ENCODE data around the gene CDHR3. TPM values are rescaled to one million over a fixed set of nuclear protein-coding genes. Genes with fewer than 3 reads are reported as not detected.

Gene CDHR3
- total RNA-seq, 2 experiments from 2014 or later = 0.42 to 2.8 TPM

DNA sequence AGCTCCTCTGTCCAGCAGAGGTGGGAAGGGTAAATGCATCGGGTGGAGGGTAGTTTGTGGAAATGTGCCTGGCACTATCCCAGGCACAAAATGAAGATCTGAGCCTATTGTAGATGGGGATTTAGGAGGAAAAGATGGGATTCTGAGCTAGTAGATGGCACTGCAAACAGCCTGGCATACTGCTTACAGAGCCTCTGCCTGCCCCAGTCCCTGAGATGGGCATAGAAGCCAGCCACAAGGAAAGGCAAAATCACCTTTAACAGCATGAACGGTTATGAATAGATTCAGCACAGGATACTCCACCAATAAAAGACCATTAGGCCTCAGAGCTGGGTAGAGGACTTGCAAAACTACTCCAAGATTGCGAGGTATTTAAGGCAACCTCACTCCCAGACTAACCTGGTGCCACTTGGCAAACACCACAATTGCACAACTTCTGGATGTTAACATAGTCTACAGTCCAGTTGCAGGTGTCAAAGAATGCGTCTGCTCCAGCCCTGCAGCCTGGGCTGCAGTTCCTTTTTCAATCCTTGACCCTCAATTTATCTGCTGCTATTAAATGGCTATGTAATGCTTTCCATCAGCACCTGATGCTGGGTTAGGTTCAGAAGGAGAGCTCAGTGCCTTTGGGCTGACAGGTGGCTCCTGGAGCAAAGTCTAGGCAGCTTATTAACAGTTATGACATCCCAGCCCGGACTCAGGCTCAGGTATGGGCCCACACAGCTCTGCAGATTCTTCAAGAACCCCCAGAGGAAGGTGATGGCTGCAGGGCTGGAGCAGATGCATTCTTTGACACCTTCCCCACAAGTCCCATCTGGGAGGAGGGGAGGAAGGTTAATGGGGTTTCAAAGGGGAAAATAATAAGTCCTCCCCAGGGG, 34.0 kb downstream of the CDHR3 start:
- Histone ChIP-seq H3K4me1 (ENCODE audit: insufficient read depth, low read length, poor library complexity, severe bottlenecking) (no peaks in the 10 kb centered on the region), H3K27ac (ENCODE audit: low read depth, low read length, poor library complexity, severe bottlenecking) (no peak overlapping the region), H3K79me2 (ENCODE audit: insufficient read depth, low read depth, low read length) (no peaks in the 10 kb centered on the region), H2AFZ (ENCODE audit: low read length) (no peak overlapping the region), H3K9me2 (ENCODE audit: insufficient read depth, low read length) (no peaks in the 10 kb centered on the region), H3K9me3 (ENCODE audit: low read length) (no peaks in the 10 kb centered on the region), H4K20me1 (ENCODE audit: insufficient read depth, low read length) (no peaks in the 10 kb centered on the region), H3K36me3 (ENCODE audit: insufficient read depth, low read length) (no peaks in the 10 kb centered on the region), H3K4me3 (ENCODE audit: low read depth, low read length, poor library complexity, severe bottlenecking) (no peak overlapping the region), H3K4me2 (ENCODE audit: low read length) (no peak overlapping the region)
- ChIA-PET POLR2A (no interaction called here), CTCF (ENCODE audit: unreplicated experiment) (no interaction called here)
- TF ChIP-seq, protein P1, sequence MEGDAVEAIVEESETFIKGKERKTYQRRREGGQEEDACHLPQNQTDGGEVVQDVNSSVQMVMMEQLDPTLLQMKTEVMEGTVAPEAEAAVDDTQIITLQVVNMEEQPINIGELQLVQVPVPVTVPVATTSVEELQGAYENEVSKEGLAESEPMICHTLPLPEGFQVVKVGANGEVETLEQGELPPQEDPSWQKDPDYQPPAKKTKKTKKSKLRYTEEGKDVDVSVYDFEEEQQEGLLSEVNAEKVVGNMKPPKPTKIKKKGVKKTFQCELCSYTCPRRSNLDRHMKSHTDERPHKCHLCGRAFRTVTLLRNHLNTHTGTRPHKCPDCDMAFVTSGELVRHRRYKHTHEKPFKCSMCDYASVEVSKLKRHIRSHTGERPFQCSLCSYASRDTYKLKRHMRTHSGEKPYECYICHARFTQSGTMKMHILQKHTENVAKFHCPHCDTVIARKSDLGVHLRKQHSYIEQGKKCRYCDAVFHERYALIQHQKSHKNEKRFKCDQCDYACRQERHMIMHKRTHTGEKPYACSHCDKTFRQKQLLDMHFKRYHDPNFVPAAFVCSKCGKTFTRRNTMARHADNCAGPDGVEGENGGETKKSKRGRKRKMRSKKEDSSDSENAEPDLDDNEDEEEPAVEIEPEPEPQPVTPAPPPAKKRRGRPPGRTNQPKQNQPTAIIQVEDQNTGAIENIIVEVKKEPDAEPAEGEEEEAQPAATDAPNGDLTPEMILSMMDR (conservative IDR thresholded peaks at IDR 0.05; ENCODE audit: low read length) = no peak
- no peak for TF ChIP-seq EZH2phosphoT487 (IDR thresholded peaks at IDR 0.05; ENCODE audit: borderline replicate concordance, low read depth, low read length)
- no TSS peak for BruUV-seq (replicated peaks)
- DNase-seq (ENCODE audit: low spot score) = no peak
- intact Hi-C loops (cut with micrococcal nuclease; ENCODE audit: unreplicated experiment) = no loop called here

DNA sequence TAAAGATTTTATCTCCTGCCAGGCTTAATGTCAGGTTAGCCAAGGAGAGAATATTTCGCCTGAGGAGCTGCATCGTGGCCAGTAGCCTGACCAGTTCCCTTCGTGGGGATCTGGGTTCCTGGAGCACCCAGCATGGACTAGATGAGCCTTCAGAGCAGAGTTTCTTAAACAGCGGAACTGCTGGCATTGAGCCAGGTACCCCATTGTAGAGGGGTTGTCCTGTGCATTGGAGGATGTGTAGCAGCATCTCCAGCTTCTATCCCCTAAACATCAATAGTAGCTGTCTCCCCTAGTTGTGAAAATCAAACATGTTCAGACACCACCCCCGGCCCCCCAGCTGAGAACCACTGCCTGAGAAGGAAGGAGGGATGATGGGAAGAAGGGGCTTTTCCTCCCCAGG, 36.2 kb downstream of the CDHR3 start:
- H3K79me2 ChIP-seq (ENCODE audit: insufficient read depth, low read depth, low read length) = no peaks in the 10 kb centered on the region
- no peak for DNase-seq (ENCODE audit: low spot score)
- intact Hi-C loops (cut with micrococcal nuclease; ENCODE audit: unreplicated experiment) = no loop called here
- H2AFZ ChIP-seq (ENCODE audit: low read length) = no peak overlapping the region
- no peaks in the 10 kb centered on the region for H3K9me3 ChIP-seq (ENCODE audit: low read length)
- ChIA-PET POLR2A (interaction anchor here (0.7 to 1.1 kb wide), 3 partner anchors 26 to 1712 kb away, joined by 3 to 4 read pairs (median 4); no protein-coding TSS in a partner anchor), CTCF (ENCODE audit: unreplicated experiment) (interaction anchor here (0.6 kb wide), 1 partner anchor 1866 kb away, joined by 23 read pairs; no protein-coding TSS in a partner anchor)
- no peak overlapping the region for H3K27ac ChIP-seq (ENCODE audit: low read depth, low read length, poor library complexity, severe bottlenecking)
- H4K20me1 ChIP-seq (ENCODE audit: insufficient read depth, low read length) = no peaks in the 10 kb centered on the region
- no peaks in the 10 kb centered on the region for H3K4me1 ChIP-seq (ENCODE audit: insufficient read depth, low read length, poor library complexity, severe bottlenecking)
- no peak overlapping the region for H3K4me3 ChIP-seq (ENCODE audit: low read depth, low read length, poor library complexity, severe bottlenecking)
- BruUV-seq (replicated peaks) = no TSS peak
- no peak for TF ChIP-seq EZH2phosphoT487 (IDR thresholded peaks at IDR 0.05; ENCODE audit: borderline replicate concordance, low read depth, low read length)
- TF ChIP-seq, protein P1 (conservative IDR thresholded peaks at IDR 0.05; ENCODE audit: low read length) = no peak
- no peak overlapping the region for H3K4me2 ChIP-seq (ENCODE audit: low read length)
- H3K36me3 ChIP-seq (ENCODE audit: insufficient read depth, low read length) = no peaks in the 10 kb centered on the region
- H3K9me2 ChIP-seq (ENCODE audit: insufficient read depth, low read length) = no peaks in the 10 kb centered on the region

GRCh38 chr7:106001196-106001595, 38.1 kb downstream of the CDHR3 start:
- H3K36me3 ChIP-seq (ENCODE audit: insufficient read depth, low read length) = no peaks in the 10 kb centered on the region
- H2AFZ ChIP-seq (ENCODE audit: low read length) = no peak overlapping the region
- no peaks in the 10 kb centered on the region for H3K79me2 ChIP-seq (ENCODE audit: insufficient read depth, low read depth, low read length)
- no peaks in the 10 kb centered on the region for H3K9me3 ChIP-seq (ENCODE audit: low read length)
- no peaks in the 10 kb centered on the region for H3K4me1 ChIP-seq (ENCODE audit: insufficient read depth, low read length, poor library complexity, severe bottlenecking)
- TF ChIP-seq, protein P1 (conservative IDR thresholded peaks at IDR 0.05; ENCODE audit: low read length) = no peak
- TF ChIP-seq EZH2phosphoT487 (IDR thresholded peaks at IDR 0.05; ENCODE audit: borderline replicate concordance, low read depth, low read length) = no peak
- H3K9me2 ChIP-seq (ENCODE audit: insufficient read depth, low read length) = no peaks in the 10 kb centered on the region
- no peak for DNase-seq (ENCODE audit: low spot score)
- H4K20me1 ChIP-seq (ENCODE audit: insufficient read depth, low read length) = no peaks in the 10 kb centered on the region
- intact Hi-C loops (cut with micrococcal nuclease; ENCODE audit: unreplicated experiment) = no loop called here
- H3K4me3 ChIP-seq (ENCODE audit: low read depth, low read length, poor library complexity, severe bottlenecking) = no peak overlapping the region
- POLR2A ChIA-PET = interaction anchor here (0.7 to 1.2 kb wide), 4 partner anchors 14 to 334 kb away, joined by 3 to 6 read pairs (median 4); no protein-coding TSS in a partner anchor
- no peak overlapping the region for H3K4me2 ChIP-seq (ENCODE audit: low read length)
- no TSS peak for BruUV-seq (replicated peaks)
- CTCF ChIA-PET (ENCODE audit: unreplicated experiment) = no interaction called here
- H3K27ac ChIP-seq (ENCODE audit: low read depth, low read length, poor library complexity, severe bottlenecking) = no peak overlapping the region

All from OCI-LY7 (cell line).